ENCODE measurements around the gene KRT37.
"Not testable (repeated sequence)": the region's sequence is repeated elsewhere in the genome, so short reads cannot be mapped to it uniquely, and the experiment has no call there.

Gene KRT37

GRCh38 chr17:41449008-41449407 is 24.6 kb upstream of the KRT37 start:
- in situ Hi-C loops (cut with HindIII; ENCODE audit: low pct_unique_long_range_greater_than_20kb, low sequenced_read_pairs) = no loop called here
- no peak for DNase-seq (ENCODE audit: low read depth in 1 of 2, low spot score in 1 of 2)
- no peak for TF ChIP-seq JUND (IDR thresholded peaks at IDR 0.05; ENCODE audit: low read depth)

- no peak for DNase-seq (ENCODE audit: low read depth in 1 of 2, low spot score in 1 of 2)
- TF ChIP-seq JUND (IDR thresholded peaks at IDR 0.05; ENCODE audit: low read depth) = no peak
- in situ Hi-C loops (cut with HindIII; ENCODE audit: low pct_unique_long_range_greater_than_20kb, low sequenced_read_pairs) = no loop called here
Measured at GRCh38 chr17:41448506-41448905, 24.1 kb upstream of the KRT37 start.

GRCh38 chr17:41446806-41447205 is 22.4 kb upstream of the KRT37 start:
- in situ Hi-C loops (cut with HindIII; ENCODE audit: low pct_unique_long_range_greater_than_20kb, low sequenced_read_pairs) = no loop called here
- no peak for TF ChIP-seq JUND (IDR thresholded peaks at IDR 0.05; ENCODE audit: low read depth)

GRCh38 chr17:41444640-41445039 is 20.3 kb upstream of the KRT37 start:
- no peak for TF ChIP-seq JUND (IDR thresholded peaks at IDR 0.05; ENCODE audit: low read depth)
- no peak for DNase-seq (ENCODE audit: low read depth in 1 of 2, low spot score in 1 of 2)
- in situ Hi-C loops (cut with HindIII; ENCODE audit: low pct_unique_long_range_greater_than_20kb, low sequenced_read_pairs) = no loop called here

More at GRCh38 chr17:41446806-41447205, 22.4 kb upstream of the KRT37 start:
- no peak for DNase-seq (ENCODE audit: low read depth in 1 of 2, low spot score in 1 of 2)

- TF ChIP-seq JUND (IDR thresholded peaks at IDR 0.05; ENCODE audit: low read depth) = no peak
- in situ Hi-C loops (cut with HindIII; ENCODE audit: low pct_unique_long_range_greater_than_20kb, low sequenced_read_pairs) = no loop called here
- no peak for DNase-seq (ENCODE audit: low read depth in 1 of 2, low spot score in 1 of 2)
Measured at GRCh38 chr17:41444186-41444585, 19.8 kb upstream of the KRT37 start.

- no peak for DNase-seq (ENCODE audit: low read depth in 1 of 2, low spot score in 1 of 2)
- no peak for TF ChIP-seq JUND (IDR thresholded peaks at IDR 0.05; ENCODE audit: low read depth)
- in situ Hi-C loops (cut with HindIII; ENCODE audit: low pct_unique_long_range_greater_than_20kb, low sequenced_read_pairs) = no loop called here
Measured at GRCh38 chr17:41442739-41443138, 18.4 kb upstream of the KRT37 start.

- TF ChIP-seq JUND (IDR thresholded peaks at IDR 0.05; ENCODE audit: low read depth) = no peak
- no peak for DNase-seq (ENCODE audit: low read depth in 1 of 2, low spot score in 1 of 2)
- in situ Hi-C loops (cut with HindIII; ENCODE audit: low pct_unique_long_range_greater_than_20kb, low sequenced_read_pairs) = no loop called here
Measured at GRCh38 chr17:41440531-41441033, 16.2 kb upstream of the KRT37 start, which contains the start of gene KRT38. Gene KRT38, minus strand, starts transcription at chr17:41440983. Its CDS starts 62 bp downstream, at chr17:41440921.

GRCh38 chr17:41439375-41439774 is 15.0 kb upstream of the KRT37 start:
- no peak for TF ChIP-seq JUND (IDR thresholded peaks at IDR 0.05; ENCODE audit: low read depth)
- in situ Hi-C loops (cut with HindIII; ENCODE audit: low pct_unique_long_range_greater_than_20kb, low sequenced_read_pairs) = no loop called here
- DNase-seq (ENCODE audit: low read depth in 1 of 2, low spot score in 1 of 2) = no peak

- in situ Hi-C loops (cut with HindIII; ENCODE audit: low pct_unique_long_range_greater_than_20kb, low sequenced_read_pairs) = no loop called here
- no peak for TF ChIP-seq JUND (IDR thresholded peaks at IDR 0.05; ENCODE audit: low read depth)
- DNase-seq (ENCODE audit: low read depth in 1 of 2, low spot score in 1 of 2) = no peak
Measured at GRCh38 chr17:41437769-41438168, 13.4 kb upstream of the KRT37 start.

- DNase-seq (ENCODE audit: low read depth in 1 of 2, low spot score in 1 of 2) = no peak
- in situ Hi-C loops (cut with HindIII; ENCODE audit: low pct_unique_long_range_greater_than_20kb, low sequenced_read_pairs) = no loop called here
- TF ChIP-seq JUND (IDR thresholded peaks at IDR 0.05; ENCODE audit: low read depth) = no peak
Measured at GRCh38 chr17:41437254-41437653, 12.9 kb upstream of the KRT37 start.

GRCh38 chr17:41434415-41434814 is 10.0 kb upstream of the KRT37 start:
- TF ChIP-seq JUND (IDR thresholded peaks at IDR 0.05; ENCODE audit: low read depth) = no peak
- no peak for DNase-seq (ENCODE audit: low read depth in 1 of 2, low spot score in 1 of 2)
- in situ Hi-C loops (cut with HindIII; ENCODE audit: low pct_unique_long_range_greater_than_20kb, low sequenced_read_pairs) = no loop called here

GRCh38 chr17:41434005-41434404 is 9.6 kb upstream of the KRT37 start:
- in situ Hi-C loops (cut with HindIII; ENCODE audit: low pct_unique_long_range_greater_than_20kb, low sequenced_read_pairs) = no loop called here
- DNase-seq (ENCODE audit: low read depth in 1 of 2, low spot score in 1 of 2) = no peak
- no peak for TF ChIP-seq JUND (IDR thresholded peaks at IDR 0.05; ENCODE audit: low read depth)

- no peak for TF ChIP-seq JUND (IDR thresholded peaks at IDR 0.05; ENCODE audit: low read depth)
- no peak for DNase-seq (ENCODE audit: low read depth in 1 of 2, low spot score in 1 of 2)
- in situ Hi-C loops (cut with HindIII; ENCODE audit: low pct_unique_long_range_greater_than_20kb, low sequenced_read_pairs) = no loop called here
Measured at GRCh38 chr17:41433586-41433985, 9.2 kb upstream of the KRT37 start.

GRCh38 chr17:41430376-41430775 is 6.0 kb upstream of the KRT37 start:
- in situ Hi-C loops (cut with HindIII; ENCODE audit: low pct_unique_long_range_greater_than_20kb, low sequenced_read_pairs); DNase-seq (ENCODE audit: low read depth in 1 of 2, low spot score in 1 of 2): not testable (repeated sequence)
